CD4-positive, alpha-beta T cell treated with Interleukin-17A for 1 hour (primary cell): ENCODE results near the gene TBC1D10A.

Experiments used
- DNase-seq: peaks from one replicate; pipeline ENCODE4 v3.0.0-alpha.2; 2020

TBC1D10A gene

DNA sequence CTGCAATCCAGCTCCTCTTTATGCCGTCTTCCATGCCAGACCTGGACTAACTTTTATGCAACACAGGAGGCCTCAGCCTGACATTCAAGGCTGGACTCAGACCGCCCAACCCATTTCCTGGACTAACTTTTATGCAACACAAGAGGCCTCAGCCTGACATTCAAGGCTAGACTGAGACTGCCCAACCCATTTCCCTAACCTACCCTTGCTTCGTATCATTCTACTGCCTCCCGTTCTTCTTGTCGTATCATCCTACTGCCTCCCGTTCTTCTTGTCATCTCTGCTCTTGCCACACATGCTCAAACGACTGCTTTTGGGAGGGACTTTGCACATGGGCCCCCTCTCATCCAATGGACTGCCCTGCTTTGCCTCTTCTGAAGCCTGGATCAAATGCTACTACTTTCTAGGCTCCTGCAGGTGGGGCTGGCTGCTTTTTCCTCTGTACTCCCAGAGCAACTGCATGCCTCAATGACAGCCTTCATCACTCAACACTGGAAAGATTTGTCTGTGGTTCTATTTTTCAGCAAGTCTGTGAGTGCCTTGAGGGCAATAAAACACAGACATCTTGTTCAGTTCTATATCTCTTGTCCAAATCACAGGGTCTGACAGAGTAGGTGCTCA is 7.8 kb downstream of the TBC1D10A start:
- DNase-seq = no peak

DNA sequence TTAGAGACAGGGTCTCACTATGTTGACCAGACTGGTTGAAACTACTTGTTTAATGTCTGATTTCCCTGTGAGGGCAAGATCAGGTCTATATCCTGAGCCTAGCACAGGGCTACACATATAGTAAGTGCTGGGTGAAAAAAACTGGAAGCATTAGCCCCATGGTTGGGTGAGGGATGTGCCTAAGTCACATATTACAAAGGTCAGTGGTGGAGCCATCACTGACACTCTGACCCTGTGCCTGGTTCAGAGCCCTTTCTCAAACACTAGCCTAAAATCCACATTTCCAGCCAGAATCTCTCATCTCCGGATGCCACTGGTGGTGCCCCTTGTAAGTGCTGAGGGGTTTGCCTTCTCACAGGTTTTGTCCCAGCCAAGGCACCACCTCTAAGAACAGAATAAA is 9.0 kb downstream of the TBC1D10A start:
- no peak for DNase-seq

DNA sequence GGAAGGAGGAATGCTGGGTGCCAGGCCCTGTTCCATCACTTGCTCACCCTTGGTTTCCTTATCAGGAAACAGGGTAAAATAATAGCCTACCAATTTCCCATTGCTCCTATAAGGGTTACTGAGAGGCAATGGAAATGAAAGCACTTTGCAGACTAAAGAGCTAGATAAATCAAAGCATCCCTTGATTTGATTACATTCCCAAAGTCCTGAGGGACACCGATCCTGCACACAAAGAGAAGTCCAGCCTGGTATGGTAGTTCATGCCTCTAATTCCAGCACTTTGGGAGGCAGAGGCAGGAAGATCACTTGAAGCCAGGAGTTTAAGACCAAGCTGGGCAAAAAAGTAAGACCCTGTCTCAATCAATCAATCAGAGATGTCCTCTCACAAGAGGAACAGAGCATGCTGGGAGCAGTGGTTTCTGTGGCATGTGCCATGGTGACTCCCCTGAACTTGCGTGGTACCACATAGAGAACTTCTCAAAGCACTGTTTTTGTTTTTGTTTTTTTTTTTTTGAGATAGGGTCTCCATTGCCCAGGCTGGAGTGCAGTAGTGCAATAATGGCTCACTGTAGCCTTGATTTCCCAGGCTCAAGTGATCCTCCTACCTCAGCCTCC is 10.7 kb downstream of the TBC1D10A start:
- DNase-seq = no peak

DNA sequence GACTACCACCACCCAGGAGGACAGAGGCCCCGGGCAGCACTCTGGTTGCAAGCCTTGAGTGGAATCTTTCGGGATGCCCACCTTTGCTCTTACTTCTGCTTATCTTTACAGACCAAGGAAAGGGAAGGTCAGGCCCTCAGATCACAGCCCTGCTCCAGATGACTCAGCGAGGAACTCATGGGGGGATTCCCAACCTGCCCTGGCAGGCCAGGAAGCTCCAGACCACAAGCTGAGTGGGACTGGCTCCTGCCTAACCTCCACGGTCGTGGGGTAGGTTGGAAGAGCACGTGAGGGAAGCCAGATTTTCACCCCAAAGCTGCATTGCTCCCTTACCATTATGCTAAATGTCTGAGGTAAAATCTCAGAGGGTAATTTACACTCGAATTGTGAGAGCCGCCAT is 11.8 kb downstream of the TBC1D10A start:
- peak; percentile 61 for DNase-seq

DNA sequence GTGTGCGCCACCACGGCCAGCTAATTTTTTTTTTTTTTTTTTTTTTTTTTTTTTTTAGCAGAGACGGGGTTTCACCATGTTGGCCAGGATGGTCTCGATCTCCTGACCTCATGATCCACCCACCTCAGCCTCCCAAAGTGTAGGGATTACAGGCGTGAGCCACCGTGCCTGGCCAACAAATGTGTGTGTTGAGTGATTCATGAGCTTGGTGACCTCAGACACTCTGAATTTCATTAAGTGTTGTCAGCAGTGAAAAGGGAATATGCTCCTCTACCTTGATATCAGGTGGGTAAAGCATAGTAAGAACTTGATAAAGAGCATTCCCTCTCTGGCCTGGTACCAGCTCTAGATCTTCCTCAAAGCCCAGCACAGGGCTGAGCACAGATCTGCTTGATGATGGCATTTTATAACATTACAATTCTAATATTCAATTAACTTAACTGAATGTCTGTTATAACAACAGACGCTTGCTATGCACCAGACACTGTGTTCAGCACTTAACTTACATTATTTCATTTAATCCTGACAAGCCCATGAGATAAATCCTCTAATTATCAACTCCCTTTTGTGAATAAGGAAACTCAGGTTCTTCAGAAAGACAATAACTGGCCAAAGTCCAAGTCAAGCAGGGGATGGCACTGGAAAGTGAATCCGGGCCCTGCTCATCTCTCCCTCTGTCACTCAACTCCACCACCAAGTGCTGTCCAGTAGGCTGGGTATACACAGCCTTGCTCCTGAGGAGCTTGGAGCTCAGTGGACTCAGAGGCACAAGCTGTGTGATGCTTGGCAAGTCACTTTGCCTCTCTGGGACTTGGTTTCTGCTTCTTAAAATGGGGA is 13.0 kb downstream of the TBC1D10A start:
- DNase-seq = no peak

DNA sequence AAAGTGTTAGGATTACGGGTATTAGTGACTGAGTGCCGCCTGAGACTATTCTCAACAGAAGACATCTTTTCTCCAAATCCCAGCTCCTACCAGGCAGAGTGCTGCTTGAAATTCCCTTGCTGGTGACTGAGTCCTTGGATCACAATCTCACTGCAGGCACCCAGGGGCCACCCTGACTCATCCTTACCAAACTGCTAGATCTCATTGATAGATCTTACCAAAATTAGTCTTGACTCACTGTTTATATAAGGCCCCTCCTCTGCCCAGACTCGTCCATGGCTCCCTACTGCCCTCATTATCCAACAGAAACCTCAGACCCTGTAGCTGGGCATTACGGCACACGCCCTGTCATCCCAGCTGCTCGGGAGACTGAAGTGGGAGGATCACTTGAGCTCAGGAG is 14.7 kb downstream of the TBC1D10A start:
- DNase-seq = no peak

DNA sequence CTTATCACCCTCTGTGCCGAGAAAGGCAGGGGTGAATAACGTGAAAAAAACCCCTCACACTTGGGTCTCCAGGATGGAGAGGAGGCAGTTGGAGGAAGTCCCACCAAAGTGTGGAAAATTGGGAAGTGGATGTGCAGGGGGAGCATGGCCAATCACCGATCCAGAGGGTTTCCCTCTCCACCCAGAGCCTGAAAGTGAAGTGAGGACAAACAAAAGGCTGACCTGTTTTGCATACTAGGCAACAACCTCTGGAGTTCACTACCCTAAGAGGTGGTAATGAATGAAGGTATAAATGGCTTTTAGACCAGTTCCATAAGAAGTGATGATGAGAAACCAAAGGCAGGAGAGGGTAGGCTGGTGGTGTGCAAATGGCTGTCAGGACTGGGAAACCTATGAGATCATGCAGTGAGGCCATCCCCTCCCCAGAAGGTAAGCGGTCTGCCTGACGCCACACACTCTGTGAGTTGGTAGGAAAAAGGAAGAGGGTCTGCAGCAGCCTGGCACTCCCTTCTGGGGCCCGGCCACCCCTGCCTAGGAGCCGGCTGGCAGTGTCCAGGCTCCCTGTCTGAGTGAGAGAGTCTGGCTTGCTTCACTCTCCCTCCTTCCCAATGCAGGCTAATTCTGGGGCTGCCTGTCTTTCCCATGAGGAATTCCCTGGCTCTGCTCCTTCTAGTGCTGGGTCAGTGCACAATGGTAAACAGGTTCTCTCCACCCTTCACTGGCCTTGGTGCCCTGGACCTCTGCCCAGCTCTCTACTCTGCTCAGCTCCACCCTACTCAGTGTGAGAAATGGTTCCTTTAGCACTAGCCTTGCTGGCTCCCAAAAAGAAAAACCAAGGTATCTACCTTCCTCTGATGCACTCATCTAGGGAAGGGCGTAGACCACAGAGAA is 15.6 kb downstream of the TBC1D10A start:
- DNase-seq = no peak

DNA sequence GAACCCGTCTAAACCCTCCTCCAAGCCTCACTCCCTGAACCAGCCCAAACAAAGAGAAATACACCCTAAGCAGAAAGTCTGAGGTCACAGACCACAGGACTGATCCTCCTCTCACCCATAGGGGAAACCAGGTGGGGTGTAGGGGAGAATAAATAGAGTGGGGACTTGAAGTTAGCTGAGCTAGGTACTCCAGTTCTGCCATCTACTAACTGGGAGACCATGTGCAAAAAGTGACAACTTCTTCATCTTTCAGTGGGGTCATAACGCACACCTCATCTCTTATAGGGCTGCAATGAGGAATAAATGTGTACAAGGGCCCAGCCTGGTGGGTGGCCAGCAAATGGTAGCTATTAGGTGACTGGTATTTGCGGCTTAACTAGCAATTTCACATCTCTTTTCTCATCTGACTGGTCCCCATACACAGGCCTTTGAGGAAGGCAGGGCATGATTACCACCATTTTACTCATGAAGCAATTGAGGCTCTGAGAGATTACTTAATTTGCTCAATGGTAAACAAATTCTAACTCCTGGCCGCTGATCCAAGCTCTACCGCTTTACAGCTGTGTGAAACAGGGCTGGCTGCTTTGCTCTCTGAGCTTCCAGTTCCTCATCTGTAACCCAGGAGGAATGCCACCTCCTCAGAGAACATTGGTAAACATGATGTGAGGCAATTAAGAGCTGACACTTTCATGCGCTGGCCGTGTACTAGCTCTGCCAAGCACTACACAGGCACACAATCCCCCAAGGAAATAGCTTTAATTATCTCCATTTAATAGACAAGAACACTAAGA is 16.6 kb downstream of the TBC1D10A start:
- DNase-seq = peak; percentile 60

DNA sequence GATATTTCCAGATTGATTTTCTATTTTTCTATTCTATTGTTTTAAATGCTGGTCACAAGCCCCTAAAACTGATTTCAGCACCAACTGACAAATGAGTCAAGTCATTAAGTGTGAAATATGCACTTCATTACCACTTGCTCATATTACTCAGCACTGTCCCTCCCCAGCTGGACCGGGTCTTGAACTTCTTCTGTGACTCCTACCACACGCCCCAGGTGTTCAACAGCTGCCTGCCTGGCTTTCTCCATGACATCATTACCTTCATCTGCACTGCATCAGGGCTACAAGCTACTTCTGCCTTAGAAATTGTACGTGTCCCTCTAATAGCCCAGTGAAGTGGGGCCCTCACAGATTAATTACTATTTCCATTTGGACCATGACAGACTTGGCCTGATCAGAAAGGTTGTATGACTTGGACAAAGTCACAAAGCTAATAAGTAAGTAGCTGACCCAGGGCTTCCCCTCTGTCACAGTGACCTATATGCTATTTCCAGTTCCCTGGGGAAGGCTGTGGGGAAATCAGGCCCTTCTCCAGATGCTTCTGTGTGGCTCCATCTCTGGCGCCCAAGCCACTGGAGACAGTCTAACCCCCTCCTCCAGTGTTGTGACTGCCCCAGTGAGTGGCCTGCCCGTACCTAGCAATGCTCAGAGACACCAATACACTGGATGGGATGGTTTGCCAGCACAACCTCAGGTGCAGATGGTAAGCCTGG is 18.1 kb downstream of the TBC1D10A start:
- peak; percentile 33 for DNase-seq

DNA sequence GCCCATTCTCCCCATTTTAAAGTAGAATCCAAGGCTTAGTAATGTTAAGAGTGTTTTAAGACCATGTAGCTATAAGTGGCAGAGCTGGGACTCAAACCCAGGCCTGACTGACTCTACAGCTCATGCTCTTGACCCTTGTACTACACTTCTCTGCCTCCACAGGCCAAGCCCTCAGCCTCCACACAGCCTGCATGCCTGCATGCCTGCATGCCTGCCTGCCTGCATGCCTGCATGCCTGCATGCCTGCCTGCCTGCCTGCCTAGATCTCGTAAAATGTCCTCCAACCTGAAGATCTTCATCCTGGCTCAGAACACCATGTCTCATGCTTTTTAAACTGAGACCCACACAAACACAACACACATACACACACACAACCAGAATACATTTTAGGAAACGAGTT is 18.6 kb downstream of the TBC1D10A start:
- DNase-seq = no peak

DNA sequence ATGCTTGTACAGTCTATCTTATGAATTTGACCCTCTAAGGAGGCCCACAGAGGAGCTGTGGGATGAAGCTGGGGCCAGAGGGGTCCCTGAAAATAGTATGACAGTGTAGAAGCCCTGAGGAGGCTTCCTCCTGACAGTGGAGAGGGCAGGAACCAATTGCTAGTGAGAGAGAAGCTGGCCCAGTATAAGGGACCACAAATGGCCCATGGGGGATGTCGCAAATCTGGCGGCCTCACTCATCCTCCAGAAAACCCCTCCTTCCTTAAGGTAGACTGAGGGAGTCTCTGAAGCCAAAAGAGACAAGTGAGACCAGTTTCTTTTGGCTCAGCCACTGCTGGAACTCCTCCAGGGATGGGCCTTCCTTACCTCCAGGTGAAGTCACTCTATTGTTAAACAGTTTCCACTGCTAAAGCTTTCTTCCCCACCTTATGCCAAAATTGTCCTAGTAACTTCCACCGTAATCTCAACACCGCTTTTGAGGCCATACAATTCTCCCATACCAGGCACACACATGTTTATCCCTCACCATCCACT is 19.6 kb downstream of the TBC1D10A start:
- peak; percentile 43 for DNase-seq

DNA sequence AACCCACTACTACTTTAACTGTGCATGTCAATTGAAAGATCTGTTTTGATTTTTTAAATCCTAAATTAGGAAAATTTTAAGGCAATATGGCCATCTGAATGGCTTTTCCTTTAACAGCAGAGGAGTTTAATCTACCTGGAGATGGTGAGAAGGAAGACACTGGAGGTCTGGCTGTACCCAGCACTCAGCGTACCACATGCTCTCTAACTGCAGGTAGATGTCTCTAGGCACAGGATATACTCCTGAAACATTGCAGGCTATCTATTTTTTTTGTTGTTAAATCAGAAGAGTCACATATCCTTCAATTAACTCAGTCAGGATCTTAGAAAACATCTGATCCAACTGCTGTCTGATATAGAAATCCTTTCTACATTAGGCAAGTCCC is 20.1 kb downstream of the TBC1D10A start:
- DNase-seq = no peak

DNA sequence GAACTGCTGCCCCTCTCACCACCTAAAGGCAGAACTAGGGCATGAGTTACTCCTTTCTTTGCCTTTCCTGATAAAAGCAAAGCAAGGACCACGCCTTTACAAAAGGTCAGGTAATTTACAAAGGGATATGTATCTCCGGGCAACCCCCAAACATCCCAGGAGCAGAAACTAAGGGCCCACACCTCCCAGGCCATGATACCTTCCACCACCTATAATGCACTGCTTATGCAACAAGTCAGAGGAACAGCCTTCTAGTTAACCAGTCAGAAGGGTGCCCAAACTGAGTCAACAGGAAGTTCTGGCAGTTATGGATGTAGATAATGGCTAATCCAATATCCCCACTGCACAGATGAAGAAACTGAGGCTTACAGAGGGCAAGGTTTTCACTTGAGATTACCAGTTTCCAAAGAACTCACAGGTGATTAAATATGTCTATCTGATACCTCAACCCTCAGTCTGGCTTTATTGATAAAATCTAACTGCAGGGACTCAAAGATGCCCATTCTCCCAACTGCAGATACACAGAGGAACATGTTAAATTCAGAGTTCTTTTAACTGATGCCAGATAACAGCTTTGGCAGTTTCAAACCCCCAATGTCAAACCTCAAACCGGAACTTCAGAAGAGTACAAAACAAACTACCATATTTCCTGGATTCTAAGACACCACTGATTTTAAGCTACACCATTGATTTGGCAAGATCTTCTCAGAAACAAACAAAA is 20.7 kb downstream of the TBC1D10A start:
- peak; percentile 74 for DNase-seq

DNA sequence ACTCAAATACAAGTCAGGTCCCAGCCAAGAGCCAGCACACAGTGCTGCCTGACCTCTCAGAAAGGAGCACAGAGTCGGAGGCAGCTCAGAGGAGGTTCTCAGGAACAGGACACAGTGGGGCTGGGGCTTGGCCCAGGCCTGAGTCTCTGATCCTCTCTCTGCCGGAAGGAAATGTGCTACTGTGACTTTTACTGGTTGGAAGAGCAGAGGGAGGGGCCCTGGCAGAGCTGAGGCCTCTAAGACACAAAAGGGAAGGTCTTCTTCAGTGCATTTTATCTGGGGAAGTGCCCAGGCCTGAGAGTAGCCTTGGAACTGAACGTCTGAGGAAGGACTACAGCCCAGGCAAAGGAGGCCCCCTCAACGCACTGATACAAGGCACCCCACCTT is 21.2 kb downstream of the TBC1D10A start:
- DNase-seq = peak; percentile 72

DNA sequence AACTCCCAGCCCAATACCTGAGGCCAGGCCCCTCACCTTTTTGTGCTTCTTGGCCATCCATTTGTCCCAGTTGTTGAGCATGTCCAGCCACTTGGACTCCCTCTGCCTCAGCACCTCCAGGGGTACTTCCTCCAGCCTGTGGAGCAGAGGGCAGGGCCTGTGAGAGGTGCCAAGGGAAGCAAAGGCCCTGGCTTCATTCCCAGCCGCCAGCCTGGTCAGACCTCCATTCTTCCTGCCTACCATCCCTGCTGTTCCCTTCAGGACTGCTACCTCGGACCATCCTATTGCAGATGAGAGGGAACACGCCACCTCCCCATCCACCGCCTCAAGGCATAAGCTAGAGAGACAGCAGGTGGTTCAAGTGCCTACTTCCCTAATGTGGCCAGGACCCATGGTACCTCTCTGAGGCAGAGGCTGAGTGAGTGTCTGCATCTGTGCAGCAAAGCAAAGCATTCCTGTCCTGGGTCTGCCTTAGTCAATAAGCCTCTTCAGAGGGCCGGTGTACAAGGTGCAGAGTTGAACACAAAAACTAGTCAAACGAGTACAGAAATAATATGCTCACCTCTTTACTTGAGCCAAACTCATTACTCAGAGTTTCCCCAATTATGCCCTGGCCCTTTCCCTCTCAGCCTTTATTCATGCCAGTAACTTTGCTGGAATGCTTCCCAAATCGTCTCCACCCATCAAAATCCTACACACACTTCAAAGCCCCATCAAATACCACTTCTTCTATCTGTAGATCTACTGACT is 22.1 kb downstream of the TBC1D10A start:
- DNase-seq = no peak

DNA sequence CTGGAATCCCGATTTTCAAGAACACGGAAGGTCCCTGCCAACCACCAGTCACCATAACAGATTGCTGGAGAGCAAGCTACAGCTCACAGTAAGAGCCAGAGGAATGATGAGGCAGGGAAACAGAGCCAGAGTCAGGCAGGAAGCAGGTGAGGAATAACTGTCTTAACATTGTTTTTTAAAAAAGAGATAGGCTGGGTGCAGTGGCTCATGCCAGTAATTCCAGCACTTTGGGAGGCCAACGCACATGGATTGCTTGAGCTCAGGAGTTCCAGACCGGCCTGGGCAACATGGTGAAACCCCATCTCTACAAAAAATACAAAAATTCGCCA is 24.0 kb downstream of the TBC1D10A start:
- DNase-seq = no peak

DNA sequence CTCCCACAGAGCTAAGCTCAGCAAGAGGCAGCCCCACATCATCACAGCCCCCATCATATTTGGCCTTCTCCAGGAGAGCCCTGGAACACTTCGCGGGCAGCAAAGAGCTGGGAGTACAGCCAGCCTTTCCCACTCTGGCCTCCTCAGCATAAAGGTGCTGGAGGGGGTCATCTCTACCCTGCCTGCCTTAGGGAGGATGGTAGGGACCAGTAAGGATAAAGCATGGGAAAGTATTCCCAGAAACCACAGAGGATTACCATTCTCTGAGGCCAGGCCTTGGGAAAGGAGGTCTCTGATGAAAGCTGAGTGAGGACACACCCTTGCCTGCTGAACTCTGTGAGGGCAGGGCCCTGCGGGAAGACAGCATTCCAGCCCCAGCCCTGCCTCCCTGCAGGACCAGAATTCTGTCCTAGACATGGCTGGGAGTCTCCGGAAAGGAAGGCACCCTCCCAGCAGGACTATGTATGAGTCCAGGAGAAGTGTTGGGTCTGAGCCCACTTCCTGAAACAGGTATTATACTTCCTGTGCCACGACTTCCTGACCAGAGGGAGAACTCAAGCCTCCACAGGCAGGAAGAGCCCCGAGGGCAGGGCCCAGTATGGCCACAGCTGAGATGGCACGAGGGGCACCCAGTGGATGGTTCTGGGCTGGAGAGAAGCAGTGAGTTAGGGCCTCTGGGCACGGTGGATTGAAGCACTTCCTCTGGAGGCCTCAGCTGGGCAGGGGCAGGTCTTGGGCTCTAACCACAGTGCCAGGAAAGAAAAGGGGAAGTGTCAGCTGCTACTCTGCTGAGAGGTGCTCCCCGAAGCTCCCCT is 24.5 kb downstream of the TBC1D10A start:
- no peak for DNase-seq

DNA sequence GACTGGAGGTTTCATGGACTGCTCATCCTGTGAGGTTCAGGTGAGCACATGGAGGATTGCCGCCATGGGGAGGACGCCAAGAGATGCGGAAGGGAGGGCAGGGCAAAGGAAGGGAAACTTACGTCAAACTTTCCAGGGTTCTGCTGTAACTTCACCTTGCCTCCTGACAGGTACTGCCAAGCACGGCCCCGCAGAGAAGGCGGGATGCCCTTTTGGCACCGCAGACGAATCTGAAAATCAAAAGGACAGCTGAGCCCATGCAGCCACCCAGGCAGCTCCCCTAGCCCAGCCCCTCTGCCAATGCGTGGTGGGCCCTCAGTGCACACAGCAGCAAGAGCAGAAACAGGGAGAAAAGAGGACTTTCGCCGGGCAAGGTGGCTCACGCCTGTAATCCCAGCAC is 27.4 kb downstream of the TBC1D10A start:
- no peak for DNase-seq
